Activated CD8-positive, alpha-beta memory T cell treated with anti-CD3 and anti-CD28 coated beads for 48 hours (primary cell): ENCODE results near the gene MFSD2B.

Experiments
- DNase-seq, 3 experiments: peaks; one replicate each; pipeline ENCODE4 v3.0.0-alpha.2; 2020; ENCODE audit warnings: low read depth in 2 of 3, low spot score in 2 of 3

MFSD2B gene

GRCh38 chr2:24050041-24050979, 40.4 kb downstream of the MFSD2B start:
- no peak for DNase-seq

- no peak for DNase-seq
Measured at GRCh38 chr2:24051833-24052232, 41.9 kb downstream of the MFSD2B start.

- no peak for DNase-seq
Measured at GRCh38 chr2:24052951-24053350, 43.1 kb downstream of the MFSD2B start.

GRCh38 chr2:24054366-24055010, 44.6 kb downstream of the MFSD2B start:
- no peak for DNase-seq

- no peak for DNase-seq
Measured at GRCh38 chr2:24055750-24056149, 45.9 kb downstream of the MFSD2B start.

- no peak for DNase-seq
Measured at GRCh38 chr2:24058564-24059271, 48.8 kb downstream of the MFSD2B start.

GRCh38 chr2:24065341-24065740, 55.5 kb downstream of the MFSD2B start:
- no peak for DNase-seq

GRCh38 chr2:24072259-24072658, 62.4 kb downstream of the MFSD2B start:
- no peak for DNase-seq

GRCh38 chr2:24073816-24074215, 63.9 kb downstream of the MFSD2B start:
- DNase-seq = no peak

GRCh38 chr2:24075259-24075658, 65.4 kb downstream of the MFSD2B start:
- DNase-seq = no peak
